ENCODE measurements around the gene NTRK1. TPM values are rescaled to one million over a fixed set of nuclear protein-coding genes. Genes with fewer than 3 reads are reported as not detected.

Gene NTRK1
- total and polyA plus RNA-seq, 2 of the 4 experiments (the other 2 are of a cell fraction) = not detected

GRCh38 chr1:156847591-156848460 lies 12.8 kb upstream of the NTRK1 start:
- no peak overlapping the region for H3K4me2 ChIP-seq (ENCODE audit: low read depth, low read length)
- peaks cover 4% of the 10 kb centered on the region; the same call in 1 of the 2 replicates for H4K20me1 ChIP-seq (ENCODE audit: insufficient read depth, low read length)
- ChIA-PET POLR2A (ENCODE audit: unreplicated experiment) (no interaction called here), CTCF (interaction anchor here (0.9 to 1.7 kb wide), 3 partner anchors 9 to 45 kb away, joined by 3 to 11 read pairs (median 5); partner anchors contain the start of genes INSRR and NTRK1)
- H3K18ac ChIP-seq (ENCODE audit: low read depth, low read length) = no peak overlapping the region
- H3K56ac ChIP-seq (ENCODE audit: extremely low read depth, insufficient read depth, low read length) = no peak overlapping the region
- H2BK15ac ChIP-seq (ENCODE audit: low read depth, low read length) = no peak overlapping the region
- H2AFZ ChIP-seq (replicated peaks; ENCODE audit: low read length, poor library complexity) = no peak overlapping the region
- H2BK20ac ChIP-seq (ENCODE audit: low read depth, low read length) = no peak overlapping the region
- dilution Hi-C loops (cut with HindIII; ENCODE audit: low sequenced_read_pairs, unreplicated experiment) (no loop called here), in situ Hi-C loops (cut with MboI; ENCODE audit: low sequenced_read_pairs) (no loop called here), intact Hi-C loops (cut with micrococcal nuclease) (no loop called here)
- H3K4me3 ChIP-seq (ENCODE audit: insufficient read depth, low read depth, low read length) = no peak overlapping the region
- ATAC-seq (ENCODE audit: low read depth) = no peak
- DNase-seq = no peak
- H3K36me3 ChIP-seq (ENCODE audit: control insufficient read depth, insufficient read depth, low read length) = no peaks in the 10 kb centered on the region
- peaks cover 3% of the 10 kb centered on the region; the same call in 1 of the 2 replicates for H3K4me1 ChIP-seq (ENCODE audit: control insufficient read depth, insufficient read depth, low read length)
- 55% methylated on average over 4 of the region's 7 CpGs; no CpG with 5 or more reads in 1 of the 2 experiments for WGBS, 2 experiments (ENCODE audit: extremely low coverage in 2 of 2, insufficient read length in 1 of 2)
- no peak overlapping the region for H4K5ac ChIP-seq (ENCODE audit: low read depth, low read length)
- no peak overlapping the region for H3K23ac ChIP-seq (ENCODE audit: low read depth, low read length)
- H3K9me3 ChIP-seq (ENCODE audit: control insufficient read depth, insufficient read depth, low read length) = no peaks in the 10 kb centered on the region
- H3K9ac ChIP-seq (ENCODE audit: low read depth, low read length) = no peak overlapping the region
- peaks cover 88% of the 10 kb centered on the region for H3K27me3 ChIP-seq (ENCODE audit: control insufficient read depth, insufficient read depth, low read length)
- no peak overlapping the region for H4K8ac ChIP-seq (ENCODE audit: low read depth in 2 of 2, low read length in 2 of 2)
- BruUV-seq (replicated peaks) = no TSS peak
- H3K27ac ChIP-seq (ENCODE audit: insufficient read depth, low read length) = no peak overlapping the region
- H2BK120ac ChIP-seq (ENCODE audit: low read depth, low read length) = no peak overlapping the region
- H4K91ac ChIP-seq (ENCODE audit: insufficient read depth, low read depth, low read length) = no peak overlapping the region
- no peak overlapping the region for H2AK5ac ChIP-seq (ENCODE audit: low read depth, low read length)
- no peak overlapping the region for H3K14ac ChIP-seq (replicated peaks; ENCODE audit: low read depth, low read length)
- H3K4ac ChIP-seq (ENCODE audit: low read depth, low read length) = no peak overlapping the region
- H2AK9ac ChIP-seq (replicated peaks; ENCODE audit: low read depth, low read length, poor library complexity) = no peak overlapping the region
- no peaks in the 10 kb centered on the region for H3K79me1 ChIP-seq (ENCODE audit: low read depth in 1 of 2, low read length in 2 of 2)
- H2BK5ac ChIP-seq (ENCODE audit: low read depth, low read length, poor library complexity, severe bottlenecking) = no peak overlapping the region
- no peaks in the 10 kb centered on the region for H3K9me1 ChIP-seq (ENCODE audit: insufficient read depth, low read length)
- no peak for TF ChIP-seq MAZ (IDR thresholded peaks at IDR 0.05; ENCODE audit: borderline replicate concordance, low read depth, low read length)
- no peak for TF ChIP-seq RFX5 (IDR thresholded peaks at IDR 0.05; ENCODE audit: low read depth, low read length)
- no peak for TF ChIP-seq ELK1 (IDR thresholded peaks at IDR 0.05; ENCODE audit: borderline replicate concordance, low read depth, low read length)
- TF ChIP-seq POLR2A (IDR thresholded peaks at IDR 0.05; ENCODE audit: low read depth, low read length) = no peak
- TF ChIP-seq CEBPB (IDR thresholded peaks at IDR 0.05; ENCODE audit: low read depth, low read length) = no peak
- no peak for TF ChIP-seq FOS (IDR thresholded peaks at IDR 0.05; ENCODE audit: low read depth, low read length)
- no peak for TF ChIP-seq MAFK (IDR thresholded peaks at IDR 0.05; ENCODE audit: low read depth, low read length)
- no peak for TF ChIP-seq BHLHE40 (IDR thresholded peaks at IDR 0.05; ENCODE audit: low read depth, low read length)
- no peak for TF ChIP-seq CHD1 (IDR thresholded peaks at IDR 0.05; ENCODE audit: low read depth, low read length)
- TF ChIP-seq MXI1 (IDR thresholded peaks at IDR 0.05; ENCODE audit: borderline replicate concordance, low read depth, low read length) = no peak
- no peak for TF ChIP-seq USF2 (IDR thresholded peaks at IDR 0.05; ENCODE audit: low read depth, low read length)
- TF ChIP-seq RAD21 (IDR thresholded peaks at IDR 0.05; ENCODE audit: low read length) = no peak
- no peak for TF ChIP-seq NFE2L2 (IDR thresholded peaks at IDR 0.05; ENCODE audit: low read depth, low read length)
- TF ChIP-seq RCOR1 (IDR thresholded peaks at IDR 0.05; ENCODE audit: insufficient replicate concordance, low read length) = no peak
- TF ChIP-seq SMC3 (IDR thresholded peaks at IDR 0.05; ENCODE audit: low read depth, low read length) = no peak
